Transverse colon (tissue), 4 donors: ENCODE measurements around the gene RALGAPA1. TPM values are rescaled to one million over a fixed set of nuclear protein-coding genes. Genes with fewer than 3 reads are reported as not detected.

ENCODE experiments used
- DNase-seq: peaks from one replicate; pipeline ENCODE4 v3.0.0-alpha.2; 2019
- H3K27ac ChIP-seq, 4 donors: fragments of 200-600 bp; sonication (generic); 2 replicates each; pipeline ENCODE4 v1.5.1; 2016 to 2018; ENCODE audit warnings: inconsistent platforms in 4 of 4
- H3K27me3 ChIP-seq: fragments of 200-600 bp; sonication (generic); 2 replicates; pipeline ENCODE4 v1.5.1; 2017; ENCODE audit warnings: inconsistent platforms
- H3K36me3 ChIP-seq, 4 donors: fragments of 200-600 bp; sonication (generic); 2 replicates each; pipeline ENCODE4 v1.5.1; 2017 to 2019; ENCODE audit warnings: inconsistent platforms in 4 of 4
- H3K4me1 ChIP-seq, 4 donors: fragments of 200-600 bp; sonication (generic); 2 replicates each; pipeline ENCODE4 v1.5.1; 2017 to 2020; ENCODE audit warnings: inconsistent platforms in 4 of 4
- H3K4me3 ChIP-seq, 4 donors: fragments of 200-600 bp; sonication (generic); 1 replicate in 1 of 4; 2 replicates in 3 of 4; pipeline versions ENCODE4 v1.5.1 to v1.6.1; 2017 to 2019; ENCODE audit warnings: inconsistent platforms in 4 of 4
- H3K9me3 ChIP-seq, 2 donors: fragments of 200-600 bp; sonication (generic); 2 replicates each; pipeline ENCODE4 v1.5.1; 2017 to 2019; ENCODE audit warnings: inconsistent platforms in 2 of 2
- CTCF ChIP-seq, 5 experiments: fragments of 200-600 bp in 3 of 5; fragments of 450-650 bp in 2 of 5; sonication (generic) in 3 of 5; IDR thresholded peaks; 1 replicate in 2 of 5; 2 replicates in 3 of 5; pipeline ENCODE4 v1.5.1; 2016 to 2017; ENCODE audit warnings: antibody characterized with exemption in 5 of 5, inconsistent platforms in 3 of 5, mild to moderate bottlenecking in 2 of 5, moderate library complexity in 1 of 5
- EP300 ChIP-seq: sonication (generic); formaldehyde crosslinking; IDR thresholded peaks from one replicate; pipeline ENCODE4 v1.6.1; 2017; ENCODE audit warnings: antibody characterized with exemption, low read depth
- POLR2A ChIP-seq: fragments of 450-650 bp; IDR thresholded peaks from one replicate; pipeline ENCODE4 v1.6.1; 2016; ENCODE audit warnings: antibody characterized with exemption, mild to moderate bottlenecking, moderate library complexity
- POLR2AphosphoS5 ChIP-seq, 3 donors: sonication (generic); formaldehyde crosslinking; IDR thresholded peaks; one replicate each; pipeline ENCODE4 v1.6.1; 2016; ENCODE audit warnings: antibody characterized with exemption in 3 of 3
- WGBS, 2 donors: methylation state at CpG; one replicate each; pipeline ENCODE4 v1.1.5; 2018; ENCODE audit warnings: low coverage in 1 of 2; 5-methylcytosine and 5-hydroxymethylcytosine counted together
- in situ Hi-C, 4 donors: fragments of 200-750 bp; cut with MboI; loops; one replicate each; pipeline versions ENCODE4 v1.15.0 to v1.15.1; 2017; ENCODE audit warnings: low sequenced_read_pairs in 3 of 4, low pct_ligation_motif_present in 1 of 4, low pct_unique_long_range_greater_than_20kb in 1 of 4
- intact Hi-C: fragments of 100-400 bp; cut with DNase I; formaldehyde crosslinking; loops from one replicate; pipeline ENCODE4 v1.15.1; 2023; ENCODE audit warnings: low total_unique reads
- total RNA-seq, 4 donors: library from RNA; depleted of rRNA; stranded (reverse); fragments of >200 nt; gene quantifications; one replicate each; pipeline ENCODE4 v1.1.0, GENCODE V29; 2016

Gene RALGAPA1
- total RNA-seq, 4 donors from 2014 or later, result 84.7 to 122 (median 119) TPM

- H3K9me3 ChIP-seq, result no peaks in the 10 kb centered on the region
- peaks cover 0 to 5% (median 0%) of the 10 kb centered on the region in 4 donors for H3K4me1 ChIP-seq
- intact Hi-C loops, result no loop called here
- 87 to 94% methylated on average over 8 to 32 of the region's 32 CpGs for WGBS, 2 donors
- TF ChIP-seq CTCF (IDR thresholded peaks at IDR 0.05) (no peak), POLR2A (no peak), EP300 (no peak), POLR2AphosphoS5 (IDR thresholded peaks at IDR 0.05) (no peak)
- H3K4me3 ChIP-seq, result no peak overlapping the region
- in situ Hi-C loops, result loop anchor here in 1 of 4 donors (25.0 kb wide), 1 partner anchor 683 kb away; no protein-coding TSS in a partner anchor
- no peaks in the 10 kb centered on the region for H3K27me3 ChIP-seq
- no peaks in the 10 kb centered on the region for H3K36me3 ChIP-seq
- DNase-seq, result no peak
- no peak overlapping the region for H3K27ac ChIP-seq
Observed at GRCh38 chr14:35819591-35820540, 10.8 kb upstream of the RALGAPA1 start.

GRCh38 chr14:35818346-35819115 lies 9.4 kb upstream of the RALGAPA1 start:
- Histone ChIP-seq H3K27me3 (no peaks in the 10 kb centered on the region), H3K36me3 (no peaks in the 10 kb centered on the region), H3K4me1 (peaks cover 0 to 5% (median 0%) of the 10 kb centered on the region in 4 donors), H3K27ac (no peak overlapping the region), H3K9me3 (no peaks in the 10 kb centered on the region), H3K4me3 (no peak overlapping the region)
- intact Hi-C loops (no loop called here), in situ Hi-C loops (loop anchor here in 1 of 4 donors (25.0 kb wide), 1 partner anchor 681 kb away; no protein-coding TSS in a partner anchor)
- 49 to 66% methylated on average over 5 to 13 of the region's 13 CpGs for WGBS, 2 donors
- peak; percentile 32 for DNase-seq
- no peak for TF ChIP-seq POLR2A
- TF ChIP-seq EP300, result no peak
- TF ChIP-seq POLR2AphosphoS5 (IDR thresholded peaks at IDR 0.05), result no peak
- TF ChIP-seq CTCF (IDR thresholded peaks at IDR 0.05), result peak; percentile 49 to 69 (median 61)

- TF ChIP-seq CTCF (IDR thresholded peaks at IDR 0.05) (peak; percentile 46 to 76 (median 74)), POLR2AphosphoS5 (IDR thresholded peaks at IDR 0.05) (no peak)
- intact Hi-C loops, result no loop called here
- DNase-seq, result peak; percentile 77
- H3K27ac ChIP-seq, result no peak overlapping the region
- no peak overlapping the region for H3K4me3 ChIP-seq
- H3K9me3 ChIP-seq, result no peaks in the 10 kb centered on the region
- 31 to 32% methylated on average over 3 of the region's 3 CpGs for WGBS, 2 donors
- H3K4me1 ChIP-seq, result no peaks in the 10 kb centered on the region
- H3K36me3 ChIP-seq, result no peaks in the 10 kb centered on the region
- H3K27me3 ChIP-seq, result no peaks in the 10 kb centered on the region
- in situ Hi-C loops, result loop anchor here in 1 of 4 donors (25.0 kb wide), 1 partner anchor 677 kb away; no protein-coding TSS in a partner anchor
Observed at GRCh38 chr14:35814371-35815005, 5.4 kb upstream of the RALGAPA1 start.
